Cardiac muscle cell (in vitro differentiated cells and primary cell): ENCODE measurements around the gene SLC27A5. TPM values are rescaled to one million over a fixed set of nuclear protein-coding genes. Genes with fewer than 3 reads are reported as not detected.
A peak's percentile ranks its signal among the peaks of the same experiment; 100 is the strongest.

Experiments
- DNase-seq, 2 donors: peaks; one replicate each; pipeline versions ENCODE4 v3.0.0 to v3.0.0-alpha.2; 2010 to 2017; ENCODE audit warnings: low read depth in 1 of 2, low spot score in 1 of 2
- H3K27ac ChIP-seq: fragments of 200-600 bp; sonication (generic); 2 replicates; pipeline ENCODE4 v1.5.1; 2016
- H3K27me3 ChIP-seq: fragments of 200-600 bp; sonication (generic); 2 replicates; pipeline ENCODE4 v1.6.0; 2016; ENCODE audit warnings: control low read depth
- H3K36me3 ChIP-seq: fragments of 200-600 bp; sonication (generic); 2 replicates; pipeline ENCODE4 v1.5.1; 2016; ENCODE audit warnings: control low read depth
- H3K4me1 ChIP-seq: fragments of 200-600 bp; sonication (generic); 2 replicates; pipeline ENCODE4 v1.8.1; 2017; ENCODE audit warnings: low read depth, mild to moderate bottlenecking, mixed run types
- H3K4me3 ChIP-seq: fragments of 200-600 bp; sonication (generic); 2 replicates; pipeline ENCODE4 v1.5.1; 2016; ENCODE audit warnings: mild to moderate bottlenecking
- H3K9me3 ChIP-seq: fragments of 200-600 bp; sonication (generic); 2 replicates; pipeline ENCODE4 v1.5.1; 2017; ENCODE audit warnings: low read depth, mild to moderate bottlenecking, control low read depth
- polyA plus RNA-seq: library from polyadenylated mRNA; unstranded; fragments of >200 nt; fragmentation: Nextera tagmentation; extraction: Ambion mirVana; gene quantifications from 2 replicates; pipeline ENCODE4 v1.2.1, GENCODE V29; 2016
- total RNA-seq: library from RNA; depleted of rRNA; stranded (reverse); fragments of >200 nt; gene quantifications from 2 replicates; pipeline ENCODE4 v1.2.3, GENCODE V29; 2016
- TF ChIP-seq, protein P1 (sequence below): IDR thresholded peaks from 2 replicates; pipeline ENCODE4 v1.5.1; 2012; ENCODE audit warnings: low read depth, mild to moderate bottlenecking, low read length

The SLC27A5 gene
- total and polyA plus RNA-seq, 2 experiments from 2014 or later = 22.5 to 23.9 TPM

DNA sequence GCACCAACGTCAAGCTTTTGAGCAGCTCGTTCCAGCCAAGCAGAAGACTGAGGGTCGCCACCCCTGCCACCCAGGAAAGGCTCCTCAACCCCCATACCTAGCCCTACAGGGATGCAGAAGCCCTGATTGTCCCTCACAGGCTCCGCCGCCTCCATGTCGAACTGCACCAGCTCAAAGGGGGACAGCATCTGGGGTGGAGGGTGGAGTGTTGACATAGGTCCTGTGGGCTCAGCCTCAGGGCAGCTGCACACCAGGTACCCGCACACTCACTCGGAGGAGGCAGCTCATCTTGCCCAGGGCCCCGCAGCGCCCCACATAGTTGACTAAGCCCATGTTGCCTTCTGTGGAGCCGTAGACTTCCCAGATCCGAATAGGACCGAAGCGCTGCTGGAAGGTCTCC lies 11.6 kb downstream of the SLC27A5 start:
- no peak for DNase-seq
- Histone ChIP-seq H3K4me3 (peak overlapping the region; percentile 43), H3K9me3 (no peaks in the 10 kb centered on the region), H3K27me3 (no peaks in the 10 kb centered on the region), H3K27ac (peak overlapping the region; percentile 59), H3K4me1 (peaks cover 9% of the 10 kb centered on the region), H3K36me3 (no peaks in the 10 kb centered on the region)
- TF ChIP-seq, protein P1, sequence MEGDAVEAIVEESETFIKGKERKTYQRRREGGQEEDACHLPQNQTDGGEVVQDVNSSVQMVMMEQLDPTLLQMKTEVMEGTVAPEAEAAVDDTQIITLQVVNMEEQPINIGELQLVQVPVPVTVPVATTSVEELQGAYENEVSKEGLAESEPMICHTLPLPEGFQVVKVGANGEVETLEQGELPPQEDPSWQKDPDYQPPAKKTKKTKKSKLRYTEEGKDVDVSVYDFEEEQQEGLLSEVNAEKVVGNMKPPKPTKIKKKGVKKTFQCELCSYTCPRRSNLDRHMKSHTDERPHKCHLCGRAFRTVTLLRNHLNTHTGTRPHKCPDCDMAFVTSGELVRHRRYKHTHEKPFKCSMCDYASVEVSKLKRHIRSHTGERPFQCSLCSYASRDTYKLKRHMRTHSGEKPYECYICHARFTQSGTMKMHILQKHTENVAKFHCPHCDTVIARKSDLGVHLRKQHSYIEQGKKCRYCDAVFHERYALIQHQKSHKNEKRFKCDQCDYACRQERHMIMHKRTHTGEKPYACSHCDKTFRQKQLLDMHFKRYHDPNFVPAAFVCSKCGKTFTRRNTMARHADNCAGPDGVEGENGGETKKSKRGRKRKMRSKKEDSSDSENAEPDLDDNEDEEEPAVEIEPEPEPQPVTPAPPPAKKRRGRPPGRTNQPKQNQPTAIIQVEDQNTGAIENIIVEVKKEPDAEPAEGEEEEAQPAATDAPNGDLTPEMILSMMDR = no peak

DNA sequence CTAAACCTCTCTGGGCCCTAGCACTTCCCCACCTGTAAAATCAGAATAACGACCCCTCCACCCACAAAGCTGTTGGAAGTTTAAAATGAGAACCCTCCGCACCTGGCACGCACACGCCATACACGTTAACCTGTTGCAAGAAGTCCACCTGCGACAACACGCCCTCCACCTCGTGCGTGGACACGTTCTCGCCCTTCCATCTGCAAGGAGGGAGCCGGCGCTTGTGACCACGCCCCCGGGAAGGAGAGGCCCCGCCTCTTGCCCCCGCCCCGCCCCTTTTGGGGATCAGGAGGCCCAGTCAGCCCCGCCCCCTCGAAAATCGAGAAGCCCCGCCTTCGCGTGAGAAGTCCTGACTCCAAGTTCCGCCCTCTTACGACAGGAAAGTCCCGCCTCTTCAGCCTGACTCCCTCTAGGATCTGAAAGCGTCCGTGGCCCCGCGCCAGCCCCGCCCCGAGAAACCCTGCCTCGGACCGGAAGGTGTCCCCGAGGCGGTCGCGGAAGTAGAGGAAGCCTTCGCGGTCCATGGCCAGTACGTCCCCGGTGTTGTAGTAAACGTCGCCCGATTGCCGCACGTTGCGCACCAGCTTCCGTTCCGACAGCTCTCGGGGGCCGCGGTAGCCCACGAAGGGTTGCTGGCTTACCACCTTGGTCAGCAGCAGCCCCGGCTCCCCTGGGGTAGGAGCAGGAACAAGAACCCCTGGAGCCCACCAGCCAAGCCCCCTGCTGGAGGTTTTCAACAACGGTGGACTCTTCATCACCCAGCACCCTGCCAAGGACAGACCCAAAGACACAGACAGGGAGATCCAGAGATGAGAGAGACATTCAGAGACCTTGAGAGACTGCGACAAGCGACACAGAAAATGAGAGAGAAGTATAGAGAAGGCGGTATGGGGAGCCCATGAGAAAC lies 12.5 kb downstream of the SLC27A5 start:
- DNase-seq = peak; percentile 99 to 100
- TF ChIP-seq, protein P1 = peak; percentile 46
- H3K27me3 ChIP-seq = no peaks in the 10 kb centered on the region
- H3K4me1 ChIP-seq = peaks cover 9% of the 10 kb centered on the region
- H3K4me3 ChIP-seq = peak overlapping the region; percentile 43
- no peaks in the 10 kb centered on the region for H3K9me3 ChIP-seq
- H3K36me3 ChIP-seq = no peaks in the 10 kb centered on the region
- H3K27ac ChIP-seq = peak overlapping the region; percentile 59

DNA sequence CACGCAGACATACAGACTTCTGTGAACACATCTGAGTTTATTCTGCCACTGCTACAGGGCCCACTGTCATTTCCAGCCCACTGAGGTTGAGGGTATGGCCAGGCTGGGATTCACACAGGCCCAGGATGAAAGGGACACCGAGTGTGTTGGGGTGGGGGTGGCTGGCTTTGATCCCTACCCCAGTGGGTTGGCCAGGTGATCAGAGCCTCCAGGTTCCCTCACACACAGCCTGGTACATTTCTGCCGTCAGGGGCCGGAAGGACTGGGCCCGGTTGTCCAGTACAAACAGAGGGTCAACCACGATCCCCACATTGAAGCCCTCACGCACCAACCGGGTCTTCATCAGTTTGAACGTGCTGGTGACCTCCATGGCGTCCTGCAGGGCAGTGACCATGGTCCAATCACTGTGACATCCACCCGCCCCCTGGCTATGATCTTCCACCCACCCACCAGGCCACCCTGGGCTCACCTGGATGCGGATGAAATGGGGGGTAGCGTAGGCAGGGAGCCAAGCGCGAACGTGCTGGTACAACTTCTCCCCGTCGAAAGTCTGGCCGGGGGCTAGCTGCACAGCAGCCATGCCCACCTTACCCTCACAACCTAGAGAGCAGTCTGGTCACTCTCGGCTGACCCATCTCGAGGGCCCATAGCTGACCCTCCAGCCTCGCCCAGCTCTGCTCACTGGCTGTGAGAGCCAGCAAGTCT lies 13.3 kb downstream of the SLC27A5 start:
- DNase-seq = no peak

DNA sequence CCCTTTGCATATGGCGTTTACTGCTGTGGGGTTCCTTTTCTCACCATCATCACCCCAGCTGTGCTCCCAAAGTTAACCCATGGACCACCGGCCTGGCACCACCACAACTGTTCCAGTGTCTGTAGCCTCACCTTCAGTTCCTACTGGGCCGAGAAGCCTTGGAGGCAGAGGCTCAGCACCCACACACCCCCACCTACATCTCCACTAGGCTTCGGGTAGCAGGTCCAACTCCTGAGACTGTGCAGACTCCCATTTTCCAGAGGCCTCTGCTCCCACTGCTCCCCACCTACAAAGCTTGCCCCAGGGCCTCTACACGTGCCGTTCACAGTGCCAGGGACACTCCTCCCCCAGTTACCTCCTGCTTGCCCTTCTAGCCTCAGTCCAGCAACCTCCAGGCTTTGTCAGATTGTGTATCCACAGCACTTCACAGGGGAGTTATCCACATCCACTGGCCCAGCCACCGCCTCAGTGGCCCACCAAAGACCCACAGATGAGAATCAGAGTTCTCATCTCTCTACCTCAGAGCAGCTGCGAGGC lies 14.1 kb downstream of the SLC27A5 start:
- DNase-seq = no peak
- Histone ChIP-seq H3K4me1 (peaks cover 9% of the 10 kb centered on the region), H3K27ac (no peak overlapping the region), H3K36me3 (no peaks in the 10 kb centered on the region), H3K9me3 (no peaks in the 10 kb centered on the region), H3K27me3 (no peaks in the 10 kb centered on the region), H3K4me3 (no peak overlapping the region)
- TF ChIP-seq, protein P1 = no peak

More for the DNA sequence above, 13.3 kb downstream of the SLC27A5 start:
- Histone ChIP-seq H3K4me1 (peaks cover 9% of the 10 kb centered on the region), H3K9me3 (no peaks in the 10 kb centered on the region), H3K4me3 (peak overlapping the region; percentile 36), H3K27ac (no peak overlapping the region), H3K36me3 (no peaks in the 10 kb centered on the region), H3K27me3 (no peaks in the 10 kb centered on the region)
- TF ChIP-seq, protein P1 = no peak

DNA sequence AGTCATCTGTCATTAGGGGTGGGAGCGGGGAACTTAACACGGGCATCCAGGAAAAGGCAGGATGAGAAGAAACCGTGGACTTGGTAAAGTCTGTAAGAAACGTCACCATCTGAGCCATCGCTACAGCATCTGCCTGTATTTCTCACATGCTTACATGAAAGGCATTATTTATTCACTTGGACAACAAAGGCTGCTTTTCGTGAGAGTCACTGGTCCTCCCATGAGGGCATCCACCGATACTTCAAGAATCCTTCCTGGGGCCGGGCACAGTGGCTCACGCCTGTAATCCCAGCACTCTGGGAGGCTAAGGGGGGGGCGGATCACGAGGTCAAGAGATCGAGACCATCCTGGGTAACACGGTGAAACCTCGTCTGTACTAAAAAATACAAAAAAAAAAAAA lies 19.5 kb downstream of the SLC27A5 start:
- H3K27ac ChIP-seq = no peak overlapping the region
- TF ChIP-seq, protein P1 = no peak
- H3K27me3 ChIP-seq = no peaks in the 10 kb centered on the region
- H3K4me1 ChIP-seq = no peaks in the 10 kb centered on the region
- H3K36me3 ChIP-seq = no peaks in the 10 kb centered on the region
- H3K4me3 ChIP-seq = no peak overlapping the region
- no peak for DNase-seq
- H3K9me3 ChIP-seq = no peaks in the 10 kb centered on the region
